ENCODE data around the gene TNNI3.
A peak's percentile ranks its signal among the peaks of the same experiment; 100 is the strongest.

Gene TNNI3

DNA sequence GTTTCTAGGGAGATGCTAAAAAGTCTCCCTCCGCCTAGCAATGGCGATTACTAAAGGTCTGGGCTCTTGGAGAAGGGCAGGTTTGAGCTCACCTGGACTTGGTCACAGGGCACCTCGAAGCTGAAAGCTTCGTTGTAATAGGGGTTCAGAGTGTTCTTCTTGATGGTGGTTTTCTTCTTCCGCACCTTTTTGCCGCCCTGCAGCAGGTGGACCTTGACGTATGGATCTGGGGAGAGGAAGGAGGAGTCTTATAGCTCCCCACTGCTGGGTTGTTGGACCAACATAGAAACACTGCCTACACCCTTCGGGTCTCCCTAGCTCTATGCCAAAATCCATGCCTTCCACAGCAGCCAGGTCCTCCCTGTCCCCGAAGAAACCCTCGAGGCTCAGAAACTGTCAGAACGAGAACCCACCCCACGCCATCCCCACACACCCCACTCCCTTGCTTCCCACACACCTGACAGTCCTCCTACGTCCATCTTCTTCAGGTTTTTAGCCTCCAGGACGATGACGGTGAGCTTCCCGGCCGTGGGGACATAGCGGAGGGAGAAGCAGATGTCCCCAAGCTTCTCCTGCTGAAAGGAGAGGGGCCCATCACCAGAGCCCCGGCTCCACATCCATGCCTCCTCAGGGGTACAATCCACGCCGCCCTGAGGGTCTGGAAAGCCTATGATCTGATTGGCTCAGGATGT is 17.0 kb upstream of the TNNI3 start:
- H3K36me3 ChIP-seq (ENCODE audit: control insufficient read depth in 1 of 2, insufficient read depth in 2 of 2, low read length in 2 of 2), result no peaks in the 10 kb centered on the region
- no peak overlapping the region for H3K4me3 ChIP-seq (ENCODE audit: low read depth, low read length)
- no peak overlapping the region for H3K18ac ChIP-seq (ENCODE audit: low read length)
- no peak overlapping the region for H2BK120ac ChIP-seq (ENCODE audit: insufficient read depth, low read length, poor library complexity)
- H3K79me2 ChIP-seq (ENCODE audit: control insufficient read depth, insufficient read depth, low read length, poor library complexity), result no peaks in the 10 kb centered on the region
- no peak overlapping the region for H4K12ac ChIP-seq (ENCODE audit: low read depth, low read length)
- DNase-seq, result no peak
- no peak overlapping the region for H2AK5ac ChIP-seq (ENCODE audit: low read length)
- H3K4me1 ChIP-seq (ENCODE audit: control insufficient read depth in 1 of 2, insufficient read depth in 2 of 2, low read length in 2 of 2), result peaks cover 0 to 13% of the 10 kb centered on the region in 2 experiments
- no peak overlapping the region for H3K9ac ChIP-seq (ENCODE audit: low read length)
- no peak overlapping the region for H2AFZ ChIP-seq (ENCODE audit: insufficient read depth, low read length, poor library complexity)
- H3K79me1 ChIP-seq (ENCODE audit: low read length), result no peaks in the 10 kb centered on the region
- no peak overlapping the region for H3K4ac ChIP-seq (ENCODE audit: low read depth, low read length)
- peaks cover 20% of the 10 kb centered on the region for H3K9me3 ChIP-seq (ENCODE audit: insufficient read depth, low read depth, low read length)
- H3K14ac ChIP-seq (ENCODE audit: low read length), result no peak overlapping the region
- no peak overlapping the region for H4K8ac ChIP-seq (ENCODE audit: low read depth, low read length)
- H2BK5ac ChIP-seq (ENCODE audit: low read depth, low read length, poor library complexity), result no peak overlapping the region
- peaks cover 22% of the 10 kb centered on the region for H3K27me3 ChIP-seq (ENCODE audit: insufficient read depth, low read length)
- no peak overlapping the region for H4K91ac ChIP-seq (ENCODE audit: low read depth, low read length)
- H3K23ac ChIP-seq (ENCODE audit: low read length), result no peak overlapping the region
- no peak overlapping the region for H3K27ac ChIP-seq (ENCODE audit: low read depth, low read length)
- WGBS (ENCODE audit: extremely low coverage, insufficient coverage, insufficient read length), result no CpG with 5 or more reads among the region's 21 CpGs
- no peak overlapping the region for H2BK12ac ChIP-seq (ENCODE audit: low read length)
- H3K4me2 ChIP-seq (ENCODE audit: low read length), result no peak overlapping the region

DNA sequence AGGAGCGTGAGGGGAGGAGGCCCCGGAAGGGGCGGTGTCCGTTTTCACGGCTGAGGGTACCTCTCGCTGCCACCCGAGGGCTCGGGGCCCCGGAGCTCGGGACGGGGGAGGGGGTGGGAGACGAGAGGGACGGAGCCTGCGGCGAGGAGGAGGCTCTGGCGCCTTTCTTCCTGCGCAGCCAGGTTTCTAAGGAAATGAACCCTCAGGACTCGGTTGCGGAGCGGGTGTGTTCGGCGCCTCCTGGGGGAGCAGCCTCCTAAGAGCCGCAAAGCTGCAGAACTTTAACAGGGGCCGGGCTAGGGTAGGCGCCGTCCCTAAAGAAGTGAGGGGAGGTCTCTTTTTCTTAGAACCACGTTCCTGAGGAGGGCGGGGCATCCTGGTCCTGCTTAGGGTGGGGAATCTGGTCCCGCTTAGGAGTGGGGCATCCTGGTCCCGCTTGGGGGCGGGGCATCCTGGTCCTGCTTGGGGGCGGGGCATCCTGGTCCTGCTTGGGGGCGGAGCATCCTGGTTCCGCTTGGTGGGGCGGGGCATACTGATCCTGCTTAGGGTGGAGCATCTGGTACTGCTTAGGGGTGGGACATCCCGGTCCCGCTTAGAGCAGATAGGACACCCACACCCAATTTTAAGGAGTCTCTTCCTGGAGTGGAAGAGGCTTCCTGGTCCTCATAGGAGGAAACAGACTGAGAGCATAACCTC is 16.3 kb upstream of the TNNI3 start:
- Histone ChIP-seq H3K79me2 (ENCODE audit: control insufficient read depth, insufficient read depth, low read length, poor library complexity) (no peaks in the 10 kb centered on the region), H2AK5ac (ENCODE audit: low read length) (no peak overlapping the region), H3K23ac (ENCODE audit: low read length) (no peak overlapping the region), H3K27me3 (ENCODE audit: insufficient read depth, low read length) (peaks cover 19% of the 10 kb centered on the region), H3K27ac (ENCODE audit: low read depth, low read length) (no peak overlapping the region), H3K18ac (ENCODE audit: low read length) (no peak overlapping the region), H4K12ac (ENCODE audit: low read depth, low read length) (no peak overlapping the region), H2BK5ac (ENCODE audit: low read depth, low read length, poor library complexity) (no peak overlapping the region), H3K36me3 (ENCODE audit: control insufficient read depth in 1 of 2, insufficient read depth in 2 of 2, low read length in 2 of 2) (no peaks in the 10 kb centered on the region), H3K4me1 (ENCODE audit: control insufficient read depth in 1 of 2, insufficient read depth in 2 of 2, low read length in 2 of 2) (peaks cover 0 to 7% of the 10 kb centered on the region in 2 experiments), H3K4ac (ENCODE audit: low read depth, low read length) (no peak overlapping the region), H3K4me2 (ENCODE audit: low read length) (peak overlapping the region; percentile 70), H3K9ac (ENCODE audit: low read length) (no peak overlapping the region), H2BK12ac (ENCODE audit: low read length) (no peak overlapping the region), H4K91ac (ENCODE audit: low read depth, low read length) (no peak overlapping the region), H3K4me3 (ENCODE audit: low read depth, low read length) (peak overlapping the region; percentile 51), H2BK120ac (ENCODE audit: insufficient read depth, low read length, poor library complexity) (no peak overlapping the region), H3K79me1 (ENCODE audit: low read length) (no peaks in the 10 kb centered on the region), H3K14ac (ENCODE audit: low read length) (no peak overlapping the region), H2AFZ (ENCODE audit: insufficient read depth, low read length, poor library complexity) (no peak overlapping the region), H3K9me3 (ENCODE audit: insufficient read depth, low read depth, low read length) (peaks cover 20% of the 10 kb centered on the region), H4K8ac (ENCODE audit: low read depth, low read length) (no peak overlapping the region)
- DNase-seq, result peak in 1 of 2 donors; percentile 27
- no CpG with 5 or more reads among the region's 37 CpGs for WGBS (ENCODE audit: extremely low coverage, insufficient coverage, insufficient read length)

DNA sequence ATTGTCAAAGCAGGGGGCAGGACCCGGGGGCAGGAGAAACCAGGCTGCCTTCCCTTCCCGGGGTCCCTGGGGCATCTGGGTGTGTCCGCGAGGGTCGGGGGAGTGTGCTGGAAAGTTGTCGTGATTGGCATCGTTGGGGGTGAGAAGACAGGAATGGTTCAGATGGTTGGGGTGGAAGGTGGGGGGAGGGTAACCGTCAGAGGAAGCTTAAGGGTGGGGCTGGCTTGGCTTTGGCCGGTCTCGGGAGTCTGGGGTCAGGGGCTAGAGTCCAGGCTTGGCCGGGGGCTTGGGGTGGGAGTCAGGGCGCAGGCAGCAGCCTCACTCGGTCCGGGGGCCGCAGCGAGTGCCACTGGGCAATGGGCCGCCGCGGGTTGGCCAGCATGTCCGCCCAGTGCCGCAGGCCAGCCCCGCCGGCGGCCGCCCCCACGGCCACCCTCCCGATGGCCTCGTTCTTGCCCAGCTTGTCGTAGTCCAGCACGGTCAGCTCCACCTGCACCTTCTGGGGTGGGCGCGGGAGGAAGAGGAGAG is 15.7 kb upstream of the TNNI3 start:
- H3K4me2 ChIP-seq (ENCODE audit: low read length), result peak overlapping the region; percentile 70

DNA sequence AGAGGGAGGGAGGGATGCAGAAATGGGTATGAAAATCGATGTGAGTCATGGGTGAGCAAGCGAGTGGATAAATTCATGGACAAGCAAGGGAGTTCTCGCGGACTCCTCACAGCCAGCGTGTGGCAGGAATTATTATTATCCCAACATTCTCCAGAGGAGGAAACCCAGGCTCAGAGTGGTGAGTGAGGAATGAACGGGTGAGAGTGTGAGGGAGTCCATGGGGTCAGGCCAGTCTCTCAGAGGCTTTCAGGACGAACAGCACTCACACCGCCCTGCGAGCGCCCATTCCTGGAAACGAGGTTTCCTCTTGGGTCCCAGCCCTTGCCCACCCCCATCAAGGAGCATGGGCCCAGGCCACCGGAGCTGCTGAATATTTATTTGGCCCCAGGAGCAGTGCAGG is 15.2 kb upstream of the TNNI3 start:
- no peak overlapping the region for H4K91ac ChIP-seq (ENCODE audit: low read depth, low read length)
- peak in 1 of 2 donors; percentile 19 for DNase-seq
- peaks cover 19% of the 10 kb centered on the region for H3K27me3 ChIP-seq (ENCODE audit: insufficient read depth, low read length)

More for the DNA sequence above, 15.7 kb upstream of the TNNI3 start:
- no peak overlapping the region for H3K18ac ChIP-seq (ENCODE audit: low read length)
- H2BK120ac ChIP-seq (ENCODE audit: insufficient read depth, low read length, poor library complexity), result no peak overlapping the region
- no peak overlapping the region for H2AFZ ChIP-seq (ENCODE audit: insufficient read depth, low read length, poor library complexity)
- no peaks in the 10 kb centered on the region for H3K79me1 ChIP-seq (ENCODE audit: low read length)
- H4K12ac ChIP-seq (ENCODE audit: low read depth, low read length), result no peak overlapping the region
- H3K27me3 ChIP-seq (ENCODE audit: insufficient read depth, low read length), result peaks cover 19% of the 10 kb centered on the region
- H3K23ac ChIP-seq (ENCODE audit: low read length), result no peak overlapping the region
- H2BK12ac ChIP-seq (ENCODE audit: low read length), result no peak overlapping the region
- H2BK5ac ChIP-seq (ENCODE audit: low read depth, low read length, poor library complexity), result no peak overlapping the region
- H3K27ac ChIP-seq (ENCODE audit: low read depth, low read length), result no peak overlapping the region
- H3K4me3 ChIP-seq (ENCODE audit: low read depth, low read length), result peak overlapping the region; percentile 51
- no CpG with 5 or more reads among the region's 32 CpGs for WGBS (ENCODE audit: extremely low coverage, insufficient coverage, insufficient read length)
- peaks cover 0 to 7% of the 10 kb centered on the region in 2 experiments for H3K4me1 ChIP-seq (ENCODE audit: control insufficient read depth in 1 of 2, insufficient read depth in 2 of 2, low read length in 2 of 2)
- H4K8ac ChIP-seq (ENCODE audit: low read depth, low read length), result no peak overlapping the region
- no peak overlapping the region for H3K9ac ChIP-seq (ENCODE audit: low read length)
- no peak overlapping the region for H3K4ac ChIP-seq (ENCODE audit: low read depth, low read length)
- H3K9me3 ChIP-seq (ENCODE audit: insufficient read depth, low read depth, low read length), result peaks cover 20% of the 10 kb centered on the region
- no peak for DNase-seq
- H3K79me2 ChIP-seq (ENCODE audit: control insufficient read depth, insufficient read depth, low read length, poor library complexity), result no peaks in the 10 kb centered on the region
- H4K91ac ChIP-seq (ENCODE audit: low read depth, low read length), result no peak overlapping the region
- H3K14ac ChIP-seq (ENCODE audit: low read length), result no peak overlapping the region
- H3K36me3 ChIP-seq (ENCODE audit: control insufficient read depth in 1 of 2, insufficient read depth in 2 of 2, low read length in 2 of 2), result no peaks in the 10 kb centered on the region
- no peak overlapping the region for H2AK5ac ChIP-seq (ENCODE audit: low read length)

More for the DNA sequence above, 15.2 kb upstream of the TNNI3 start:
- Histone ChIP-seq H2BK5ac (ENCODE audit: low read depth, low read length, poor library complexity) (no peak overlapping the region), H2BK120ac (ENCODE audit: insufficient read depth, low read length, poor library complexity) (no peak overlapping the region), H4K12ac (ENCODE audit: low read depth, low read length) (no peak overlapping the region), H3K36me3 (ENCODE audit: control insufficient read depth in 1 of 2, insufficient read depth in 2 of 2, low read length in 2 of 2) (no peaks in the 10 kb centered on the region), H3K27ac (ENCODE audit: low read depth, low read length) (no peak overlapping the region), H3K4me3 (ENCODE audit: low read depth, low read length) (no peak overlapping the region), H2AFZ (ENCODE audit: insufficient read depth, low read length, poor library complexity) (no peak overlapping the region), H4K8ac (ENCODE audit: low read depth, low read length) (no peak overlapping the region), H3K4me1 (ENCODE audit: control insufficient read depth in 1 of 2, insufficient read depth in 2 of 2, low read length in 2 of 2) (peaks cover 0 to 7% of the 10 kb centered on the region in 2 experiments), H3K79me2 (ENCODE audit: control insufficient read depth, insufficient read depth, low read length, poor library complexity) (no peaks in the 10 kb centered on the region), H3K9me3 (ENCODE audit: insufficient read depth, low read depth, low read length) (peaks cover 20% of the 10 kb centered on the region), H3K18ac (ENCODE audit: low read length) (no peak overlapping the region), H2AK5ac (ENCODE audit: low read length) (no peak overlapping the region), H3K23ac (ENCODE audit: low read length) (no peak overlapping the region), H3K4me2 (ENCODE audit: low read length) (no peak overlapping the region), H2BK12ac (ENCODE audit: low read length) (no peak overlapping the region), H3K9ac (ENCODE audit: low read length) (no peak overlapping the region), H3K79me1 (ENCODE audit: low read length) (no peaks in the 10 kb centered on the region), H3K4ac (ENCODE audit: low read depth, low read length) (no peak overlapping the region), H3K14ac (ENCODE audit: low read length) (no peak overlapping the region)
- WGBS (ENCODE audit: extremely low coverage, insufficient coverage, insufficient read length), result no CpG with 5 or more reads among the region's 12 CpGs
